IMR-90 (cell line): ENCODE results near the gene XRCC5. TPM values are rescaled to one million over a fixed set of nuclear protein-coding genes. Genes with fewer than 3 reads are reported as not detected.

ENCODE experiments used
- ATAC-seq: fragments of 200-7000 bp; cut with Tn5 transposase; 2 replicates; pipeline ENCODE4 v1.9.1; 2020; ENCODE audit warnings: low read depth, mild to moderate bottlenecking, moderate library complexity
- BruUV-seq: library from RNA; stranded (reverse); fragments of 400-500 nt; replicated peaks from 2 replicates; lab custom pipeline; 2021; lab: Mats Ljungman, UMichigan
- CTCF ChIA-PET: fragments of 300-600 bp; formaldehyde crosslinking; extraction: SDS; loops from one replicate; lab custom pipeline; 2021; ENCODE audit warnings: antibody characterized with exemption; lab: Yijun Ruan, JAX
- POLR2A ChIA-PET: fragments of 300-600 bp; sonication (Branson Sonifier 250); formaldehyde crosslinking; loops from one replicate; lab custom pipeline; 2022; ENCODE audit warnings: antibody characterized with exemption; ENCODE audit not compliant: unreplicated experiment; lab: Charles Lee
- DNase-seq: peaks from one replicate; pipeline ENCODE4 v3.0.0; 2013
- H2AFZ ChIP-seq: replicated peaks from 2 replicates; pipeline ENCODE3; 2013; ENCODE audit warnings: low read length, mild to moderate bottlenecking; ENCODE audit not compliant: poor library complexity
- H2AK5ac ChIP-seq: 2 replicates; pipeline ENCODE4 v1.6.1; 2013; ENCODE audit warnings: low read depth, low read length, inconsistent platforms
- H2AK9ac ChIP-seq: replicated peaks from 2 replicates; pipeline ENCODE3; 2013; ENCODE audit warnings: mild to moderate bottlenecking, low read depth, low read length, moderate library complexity; ENCODE audit not compliant: poor library complexity
- H2BK120ac ChIP-seq: 2 replicates; pipeline ENCODE4 v1.6.1; 2013; ENCODE audit warnings: low read depth, low read length, inconsistent platforms
- H2BK15ac ChIP-seq: 3 replicates; pipeline ENCODE4 v1.6.1; 2013; ENCODE audit warnings: low read depth, low read length, inconsistent platforms
- H2BK20ac ChIP-seq: 2 replicates; pipeline ENCODE4 v1.6.1; 2013; ENCODE audit warnings: low read depth, mild to moderate bottlenecking, inconsistent platforms, low read length, moderate library complexity
- H2BK5ac ChIP-seq: 2 replicates; pipeline ENCODE4 v1.6.1; 2013; ENCODE audit warnings: mild to moderate bottlenecking, low read depth, low read length, inconsistent platforms; ENCODE audit not compliant: poor library complexity, severe bottlenecking
- H3K14ac ChIP-seq: replicated peaks from 2 replicates; pipeline ENCODE4 v1.6.1; 2013; ENCODE audit warnings: low read depth, low read length, inconsistent platforms
- H3K18ac ChIP-seq: 2 replicates; pipeline ENCODE4 v1.6.1; 2013; ENCODE audit warnings: low read depth, low read length, control low read depth
- H3K23ac ChIP-seq: 2 replicates; pipeline ENCODE4 v1.6.1; 2013; ENCODE audit warnings: low read depth, low read length, inconsistent platforms
- H3K27ac ChIP-seq: 2 replicates; pipeline ENCODE4 v1.5.1; 2013; ENCODE audit warnings: mild to moderate bottlenecking, control low read depth, low read length; ENCODE audit not compliant: insufficient read depth
- H3K27me3 ChIP-seq: 2 replicates; pipeline ENCODE4 v1.6.1; 2013; ENCODE audit warnings: low read length; ENCODE audit not compliant: control insufficient read depth, insufficient read depth
- H3K36me3 ChIP-seq: 2 replicates; pipeline ENCODE4 v1.6.1; 2013; ENCODE audit warnings: low read length, mixed read lengths; ENCODE audit not compliant: control insufficient read depth, insufficient read depth
- H3K4ac ChIP-seq: 2 replicates; pipeline ENCODE4 v1.6.1; 2013; ENCODE audit warnings: low read depth, low read length, inconsistent platforms
- H3K4me1 ChIP-seq: 2 replicates; pipeline ENCODE4 v1.6.1; 2013; ENCODE audit warnings: low read length, mixed read lengths; ENCODE audit not compliant: control insufficient read depth, insufficient read depth
- H3K4me2 ChIP-seq: 2 replicates; pipeline ENCODE4 v1.6.1; 2013; ENCODE audit warnings: low read depth, mild to moderate bottlenecking, control low read depth, low read length, moderate library complexity
- H3K4me3 ChIP-seq: 2 replicates; pipeline ENCODE4 v1.5.1; 2013; ENCODE audit warnings: low read depth, mild to moderate bottlenecking, control low read depth, low read length, moderate library complexity; ENCODE audit not compliant: insufficient read depth
- H3K56ac ChIP-seq: 2 replicates; pipeline ENCODE4 v1.6.1; 2013; ENCODE audit warnings: low read length, inconsistent platforms; ENCODE audit not compliant: insufficient read depth; ENCODE audit errors: extremely low read depth
- H3K79me1 ChIP-seq, 2 experiments: 2 replicates each; pipeline ENCODE4 v1.6.1; 2013; ENCODE audit warnings: low read length in 2 of 2, inconsistent platforms in 1 of 2, low read depth in 1 of 2
- H3K9ac ChIP-seq: 2 replicates; pipeline ENCODE4 v1.6.1; 2013; ENCODE audit warnings: low read depth, low read length, control low read depth
- H3K9me1 ChIP-seq: 2 replicates; pipeline ENCODE4 v1.6.1; 2013; ENCODE audit warnings: low read length, inconsistent platforms; ENCODE audit not compliant: insufficient read depth
- H3K9me3 ChIP-seq: 2 replicates; pipeline ENCODE4 v1.6.1; 2013; ENCODE audit warnings: low read length; ENCODE audit not compliant: control insufficient read depth, insufficient read depth
- H4K20me1 ChIP-seq: 2 replicates; pipeline ENCODE4 v1.6.1; 2013; ENCODE audit warnings: low read length, inconsistent platforms; ENCODE audit not compliant: insufficient read depth
- H4K5ac ChIP-seq: 2 replicates; pipeline ENCODE4 v1.6.1; 2013; ENCODE audit warnings: mild to moderate bottlenecking, low read depth, low read length, control low read depth
- H4K8ac ChIP-seq, 2 experiments: 2 replicates each; pipeline ENCODE4 v1.6.1; 2013; ENCODE audit warnings: low read depth in 2 of 2, low read length in 2 of 2, control low read depth in 1 of 2, inconsistent platforms in 1 of 2
- H4K91ac ChIP-seq: 2 replicates; pipeline ENCODE4 v1.6.1; 2013; ENCODE audit warnings: low read depth, low read length, inconsistent platforms; ENCODE audit not compliant: insufficient read depth
- BHLHE40 ChIP-seq: fragments of 150-350 bp; IDR thresholded peaks from 2 replicates; pipeline ENCODE4 v1.6.1; 2016; ENCODE audit warnings: mild to moderate bottlenecking, low read depth, low read length
- CEBPB ChIP-seq: IDR thresholded peaks from 2 replicates; pipeline ENCODE4 v1.6.1; 2012; ENCODE audit warnings: low read depth, low read length, improper control_type of control experiment
- CHD1 ChIP-seq: IDR thresholded peaks from 2 replicates; pipeline ENCODE4 v1.6.1; 2012; ENCODE audit warnings: low read depth, low read length, improper control_type of control experiment
- FOS ChIP-seq: fragments of 150-350 bp; IDR thresholded peaks from 2 replicates; pipeline ENCODE4 v1.6.1; 2016; ENCODE audit warnings: low read depth, low read length
- MAFK ChIP-seq: IDR thresholded peaks from 2 replicates; pipeline ENCODE4 v1.6.1; 2012; ENCODE audit warnings: low read depth, low read length, improper control_type of control experiment
- MAZ ChIP-seq: IDR thresholded peaks from 2 replicates; pipeline ENCODE4 v1.6.1; 2012; ENCODE audit warnings: low read depth, mild to moderate bottlenecking, low read length, improper control_type of control experiment, moderate library complexity, borderline replicate concordance
- POLR2A ChIP-seq: IDR thresholded peaks from 2 replicates; pipeline ENCODE4 v1.6.1; 2012; ENCODE audit warnings: mild to moderate bottlenecking, low read depth, low read length
- RAD21 ChIP-seq: IDR thresholded peaks from 2 replicates; pipeline ENCODE4 v1.6.1; 2012; ENCODE audit warnings: low read length, improper control_type of control experiment
- RCOR1 ChIP-seq: IDR thresholded peaks from 2 replicates; pipeline ENCODE4 v1.6.1; 2012; ENCODE audit warnings: mild to moderate bottlenecking, low read length, improper control_type of control experiment; ENCODE audit not compliant: insufficient replicate concordance
- RFX5 ChIP-seq: IDR thresholded peaks from 2 replicates; pipeline ENCODE4 v1.8.0; 2012; ENCODE audit warnings: low read depth, mild to moderate bottlenecking, low read length, moderate library complexity
- SMC3 ChIP-seq: fragments of 150-350 bp; IDR thresholded peaks from 2 replicates; pipeline ENCODE4 v1.6.1; 2016; ENCODE audit warnings: low read depth, mild to moderate bottlenecking, antibody characterized with exemption, low read length, moderate library complexity
- WGBS, 2 experiments: methylation state at CpG; one replicate each; pipeline versions ENCODE4 v1.1.5 to v1.1.7; 2013; ENCODE audit warnings: missing lambda C conversion rate in 2 of 2; ENCODE audit not compliant: insufficient read length in 1 of 2; ENCODE audit errors: extremely low coverage in 2 of 2; 5-methylcytosine and 5-hydroxymethylcytosine counted together
- dilution Hi-C: fragments of 300-500 bp; cut with HindIII; formaldehyde crosslinking; loops from one replicate; pipeline ENCODE4 v1.14.3; 2018; ENCODE audit warnings: low sequenced_read_pairs; ENCODE audit not compliant: unreplicated experiment
- in situ Hi-C: fragments of 300-500 bp; cut with MboI; formaldehyde crosslinking; loops from 3 replicates; pipeline ENCODE4 v1.14.3; 2019; ENCODE audit warnings: low sequenced_read_pairs, inconsistent platforms, mixed read lengths
- intact Hi-C: fragments of 100-400 bp; cut with micrococcal nuclease; formaldehyde crosslinking; loops from 2 replicates; pipeline ENCODE4 v1.10.0; 2022
- polyA plus RNA-seq, 3 experiments: library from polyadenylated mRNA; depleted of rRNA; stranded (reverse); fragments of >200 nt; gene quantifications; 2 replicates each; pipeline ENCODE4 v1.2.3, GENCODE V29; 2012; ENCODE audit warnings: low replicate concordance in 1 of 3
- total RNA-seq: library from RNA; depleted of rRNA; stranded (reverse); fragments of >200 nt; gene quantifications from 2 replicates; pipeline ENCODE4 v1.2.3, GENCODE V29; 2012
- TF ChIP-seq, protein P1 (sequence below): fragments of 150-350 bp; IDR thresholded peaks from 2 replicates; pipeline ENCODE4 v1.6.1; 2017; ENCODE audit warnings: mild to moderate bottlenecking, antibody characterized with exemption, low read length, low read depth
- TF ChIP-seq, protein P2 (sequence below): fragments of 150-350 bp; IDR thresholded peaks from 2 replicates; pipeline ENCODE4 v1.6.1; 2016; ENCODE audit warnings: low read depth, mild to moderate bottlenecking, low read length, moderate library complexity, borderline replicate concordance
- TF ChIP-seq, protein P3 (sequence below): conservative IDR thresholded peaks from 2 replicates; pipeline ENCODE4 v1.5.1; 2012; ENCODE audit warnings: mild to moderate bottlenecking, low read depth, low read length, improper control_type of control experiment

XRCC5 gene
- total and polyA plus RNA-seq, 2 of the 4 experiments (the other 2 are of a cell fraction) = 144 to 509 TPM

DNA sequence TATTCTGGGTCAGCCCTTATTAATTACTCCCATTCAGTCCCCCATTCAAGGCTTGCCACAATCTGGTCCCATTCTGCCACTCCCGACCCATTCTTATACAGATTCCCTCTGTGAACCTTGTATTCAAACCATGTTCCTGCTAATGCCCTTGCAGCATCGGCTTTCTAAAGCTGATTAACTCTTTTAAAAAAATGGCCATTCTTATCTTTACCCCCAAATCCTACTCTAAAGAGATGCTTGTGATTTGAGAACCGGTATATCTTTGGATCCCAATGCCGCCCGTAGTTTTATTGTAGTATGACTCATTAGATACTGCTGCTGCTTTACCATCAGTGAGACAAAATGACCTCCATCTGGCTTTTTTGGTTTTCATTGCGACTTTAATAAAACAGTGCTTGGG lies 72.2 kb downstream of the XRCC5 start:
- Histone ChIP-seq H3K27ac (no peak overlapping the region), H2BK15ac (no peak overlapping the region), H3K14ac (no peak overlapping the region), H3K36me3 (peaks cover 33% of the 10 kb centered on the region), H2AFZ (no peak overlapping the region), H4K91ac (no peak overlapping the region), H3K27me3 (no peaks in the 10 kb centered on the region), H3K4me1 (no peaks in the 10 kb centered on the region), H2BK20ac (no peak overlapping the region), H3K18ac (no peak overlapping the region), H4K8ac (no peak overlapping the region), H4K5ac (no peak overlapping the region), H3K56ac (no peak overlapping the region), H2BK5ac (no peak overlapping the region), H3K9me3 (no peaks in the 10 kb centered on the region), H3K4me2 (no peak overlapping the region), H2AK5ac (no peak overlapping the region), H2AK9ac (no peak overlapping the region), H3K9ac (no peak overlapping the region), H3K4me3 (no peak overlapping the region), H3K4ac (no peak overlapping the region), H3K23ac (no peak overlapping the region), H4K20me1 (peaks cover 12% of the 10 kb centered on the region; the same call in 1 of the 2 replicates), H2BK120ac (no peak overlapping the region), H3K9me1 (no peaks in the 10 kb centered on the region; the same call in 1 of the 2 replicates), H3K79me1 (peaks cover 41 to 58% of the 10 kb centered on the region in 2 experiments)
- no peak for DNase-seq
- no CpG with 5 or more reads among the region's 6 CpGs for WGBS, 2 experiments
- TF ChIP-seq, protein P1, sequence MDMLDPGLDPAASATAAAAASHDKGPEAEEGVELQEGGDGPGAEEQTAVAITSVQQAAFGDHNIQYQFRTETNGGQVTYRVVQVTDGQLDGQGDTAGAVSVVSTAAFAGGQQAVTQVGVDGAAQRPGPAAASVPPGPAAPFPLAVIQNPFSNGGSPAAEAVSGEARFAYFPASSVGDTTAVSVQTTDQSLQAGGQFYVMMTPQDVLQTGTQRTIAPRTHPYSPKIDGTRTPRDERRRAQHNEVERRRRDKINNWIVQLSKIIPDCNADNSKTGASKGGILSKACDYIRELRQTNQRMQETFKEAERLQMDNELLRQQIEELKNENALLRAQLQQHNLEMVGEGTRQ = no peak
- TF ChIP-seq MAFK (no peak), BHLHE40 (no peak), CEBPB (no peak), FOS (no peak), RCOR1 (no peak), MAZ (no peak), POLR2A (no peak), SMC3 (no peak), RAD21 (no peak), RFX5 (no peak), CHD1 (no peak)
- TF ChIP-seq, protein P2, sequence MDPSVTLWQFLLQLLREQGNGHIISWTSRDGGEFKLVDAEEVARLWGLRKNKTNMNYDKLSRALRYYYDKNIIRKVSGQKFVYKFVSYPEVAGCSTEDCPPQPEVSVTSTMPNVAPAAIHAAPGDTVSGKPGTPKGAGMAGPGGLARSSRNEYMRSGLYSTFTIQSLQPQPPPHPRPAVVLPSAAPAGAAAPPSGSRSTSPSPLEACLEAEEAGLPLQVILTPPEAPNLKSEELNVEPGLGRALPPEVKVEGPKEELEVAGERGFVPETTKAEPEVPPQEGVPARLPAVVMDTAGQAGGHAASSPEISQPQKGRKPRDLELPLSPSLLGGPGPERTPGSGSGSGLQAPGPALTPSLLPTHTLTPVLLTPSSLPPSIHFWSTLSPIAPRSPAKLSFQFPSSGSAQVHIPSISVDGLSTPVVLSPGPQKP = no peak
- TF ChIP-seq, protein P3, sequence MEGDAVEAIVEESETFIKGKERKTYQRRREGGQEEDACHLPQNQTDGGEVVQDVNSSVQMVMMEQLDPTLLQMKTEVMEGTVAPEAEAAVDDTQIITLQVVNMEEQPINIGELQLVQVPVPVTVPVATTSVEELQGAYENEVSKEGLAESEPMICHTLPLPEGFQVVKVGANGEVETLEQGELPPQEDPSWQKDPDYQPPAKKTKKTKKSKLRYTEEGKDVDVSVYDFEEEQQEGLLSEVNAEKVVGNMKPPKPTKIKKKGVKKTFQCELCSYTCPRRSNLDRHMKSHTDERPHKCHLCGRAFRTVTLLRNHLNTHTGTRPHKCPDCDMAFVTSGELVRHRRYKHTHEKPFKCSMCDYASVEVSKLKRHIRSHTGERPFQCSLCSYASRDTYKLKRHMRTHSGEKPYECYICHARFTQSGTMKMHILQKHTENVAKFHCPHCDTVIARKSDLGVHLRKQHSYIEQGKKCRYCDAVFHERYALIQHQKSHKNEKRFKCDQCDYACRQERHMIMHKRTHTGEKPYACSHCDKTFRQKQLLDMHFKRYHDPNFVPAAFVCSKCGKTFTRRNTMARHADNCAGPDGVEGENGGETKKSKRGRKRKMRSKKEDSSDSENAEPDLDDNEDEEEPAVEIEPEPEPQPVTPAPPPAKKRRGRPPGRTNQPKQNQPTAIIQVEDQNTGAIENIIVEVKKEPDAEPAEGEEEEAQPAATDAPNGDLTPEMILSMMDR = no peak
- in situ Hi-C loops (no loop called here), dilution Hi-C loops (no loop called here), intact Hi-C loops (no loop called here)
- no peak for ATAC-seq
- BruUV-seq = no TSS peak
- ChIA-PET CTCF (no interaction called here), POLR2A (no interaction called here)
